Measurements from ENCODE around the gene RHBDL2.
"Not testable (repeated sequence)": the region's sequence is repeated elsewhere in the genome, so short reads cannot be mapped to it uniquely, and the experiment has no call there.

GRCh38 chr1:38977399-38978244 lies 36.0 kb upstream of the RHBDL2 start:
- TF ChIP-seq CTCF (IDR thresholded peaks at IDR 0.05; ENCODE audit: low read depth, low read length); POLR2A (IDR thresholded peaks at IDR 0.05; ENCODE audit: extremely low read depth, insufficient read length); MAX (IDR thresholded peaks at IDR 0.05; ENCODE audit: low read depth, low read length); MYC (IDR thresholded peaks at IDR 0.05; ENCODE audit: low read depth, low read length): not testable (repeated sequence)

All from NB4 (cell line).